CD4-positive, alpha-beta T cell treated with Interleukin-2 at 100 ng/mL for 4 hours (primary cell): ENCODE data around the gene COL8A1.

ENCODE experiments used
- DNase-seq: peaks from one replicate; pipeline ENCODE4 v3.0.0-alpha.2; 2020; ENCODE audit warnings: low spot score

The COL8A1 gene

DNA sequence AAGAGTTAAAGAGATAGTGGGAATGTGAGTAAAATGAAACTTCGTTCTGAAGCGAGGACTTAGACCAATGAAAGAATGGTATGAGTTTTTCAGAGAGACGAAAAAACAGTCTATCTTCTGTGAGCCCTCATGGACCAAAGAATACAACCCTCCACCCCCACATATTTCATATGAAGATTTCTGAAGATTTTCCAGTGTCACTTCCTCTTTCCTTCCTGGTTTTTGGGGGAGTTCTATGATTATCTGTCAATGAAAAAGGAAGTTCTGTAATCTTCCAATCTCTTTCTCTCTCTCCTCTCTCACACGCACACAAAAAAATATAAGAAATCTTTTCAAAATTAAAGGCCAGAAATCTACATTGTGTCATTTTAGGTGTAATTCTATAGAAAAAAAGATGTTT is 206.9 kb downstream of the COL8A1 start:
- DNase-seq = no peak

DNA sequence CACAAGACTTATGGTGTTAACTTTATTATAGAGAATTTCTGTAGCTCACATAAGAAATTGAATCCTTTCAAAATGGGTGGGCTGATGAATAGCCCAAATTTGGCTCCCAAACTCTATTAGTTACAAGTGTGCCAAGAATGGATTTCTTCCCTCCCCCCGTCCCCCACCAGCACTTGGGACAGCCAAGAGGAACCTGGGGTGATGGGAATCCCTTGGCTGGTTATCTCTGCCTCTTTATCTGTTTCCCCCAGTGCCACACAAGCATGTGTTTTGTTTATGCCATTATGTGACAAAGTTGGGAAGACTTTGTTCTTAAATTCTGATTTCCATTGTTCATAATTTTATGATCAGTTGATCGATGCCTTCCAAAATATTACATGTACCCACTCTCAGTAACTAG is 207.6 kb downstream of the COL8A1 start:
- no peak for DNase-seq

DNA sequence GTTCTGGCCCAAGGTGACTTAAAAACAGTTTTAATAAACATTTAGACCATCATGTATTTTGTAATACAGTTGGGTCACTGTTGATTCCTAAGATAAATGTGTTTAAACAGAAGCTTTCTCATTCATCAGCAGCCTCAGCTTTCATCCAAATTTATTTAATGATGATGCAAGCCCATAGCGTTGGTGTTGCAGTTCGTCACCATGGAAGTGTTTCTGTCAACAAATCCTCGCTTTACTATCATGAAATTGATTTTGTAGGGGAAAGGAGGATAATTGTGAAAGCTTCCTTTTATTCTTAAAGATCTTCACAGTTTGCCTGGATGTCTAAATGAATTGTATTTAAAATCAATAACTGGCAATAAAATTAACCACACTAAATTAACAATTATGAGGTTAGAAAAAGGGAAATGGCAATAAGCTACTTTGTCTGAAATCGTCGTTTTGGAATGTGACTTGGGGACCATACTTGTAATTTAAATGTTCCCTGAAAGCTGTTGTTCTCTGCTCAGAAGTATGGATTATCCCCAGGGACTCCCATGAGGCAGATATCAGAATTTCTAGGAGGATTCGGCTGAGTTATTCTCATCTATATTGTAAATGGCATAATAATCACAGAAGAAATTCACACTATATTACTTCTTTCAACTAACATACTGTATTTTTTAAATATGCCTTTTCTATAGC is 208.2 kb downstream of the COL8A1 start:
- DNase-seq = no peak

DNA sequence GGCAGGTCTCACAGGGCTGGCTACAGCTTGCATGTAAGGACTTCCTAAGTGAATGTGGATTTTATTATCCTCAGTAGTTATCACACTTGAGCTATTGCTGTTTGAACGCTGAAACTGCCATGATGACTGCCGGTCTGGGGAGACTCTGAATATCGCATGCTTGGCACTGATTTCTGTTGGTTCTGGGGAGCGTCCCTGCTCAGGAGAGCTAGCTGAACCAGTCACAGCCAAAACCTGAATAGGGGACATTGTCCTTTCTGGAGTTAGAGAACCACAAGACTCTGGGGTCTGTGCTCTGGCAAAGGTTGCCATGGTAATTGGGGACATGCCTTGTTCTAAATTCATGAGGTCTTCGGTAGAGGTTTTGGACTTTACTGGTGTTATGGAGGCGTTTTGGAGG is 210.0 kb downstream of the COL8A1 start:
- no peak for DNase-seq
